GM12878 (cell line): ENCODE data around the gene MTFR2. TPM values are rescaled to one million over a fixed set of nuclear protein-coding genes. Genes with fewer than 3 reads are reported as not detected.

Experiments used
- CBX3 ChIP-seq: fragments of 200-600 bp; sonication (generic); IDR thresholded peaks from 2 replicates; pipeline ENCODE4 v1.6.1; 2016; ENCODE audit warnings: low read depth, borderline replicate concordance
- CEBPZ ChIP-seq: fragments of 150-350 bp; IDR thresholded peaks from 2 replicates; pipeline ENCODE4 v1.6.1; 2016; ENCODE audit warnings: low read depth, low read length
- CREM ChIP-seq: IDR thresholded peaks from 2 replicates; pipeline ENCODE4 v1.6.1; 2014; ENCODE audit warnings: antibody characterized with exemption, low read depth
- FOXM1 ChIP-seq: IDR thresholded peaks from 2 replicates; pipeline ENCODE4 v1.6.1; 2012; ENCODE audit warnings: low read depth, mild to moderate bottlenecking, inconsistent platforms, low read length, moderate library complexity
- HDAC2 ChIP-seq: fragments of 200-600 bp; sonication (generic); IDR thresholded peaks from 2 replicates; pipeline ENCODE4 v1.6.1; 2017
- KDM1A ChIP-seq: fragments of 200-600 bp; sonication (generic); IDR thresholded peaks from 2 replicates; pipeline ENCODE4 v1.6.1; 2016; ENCODE audit warnings: borderline replicate concordance
- MLLT1 ChIP-seq: fragments of 450-650 bp; IDR thresholded peaks from 2 replicates; pipeline ENCODE4 v1.6.1; 2016; ENCODE audit warnings: mild to moderate bottlenecking
- PML ChIP-seq: IDR thresholded peaks from 2 replicates; pipeline ENCODE4 v1.6.1; 2012; ENCODE audit warnings: low read length, inconsistent platforms
- POLR2A ChIP-seq: IDR thresholded peaks from 2 replicates; pipeline ENCODE4 v1.6.1; 2011; ENCODE audit warnings: low read depth, mild to moderate bottlenecking, low read length
- POU2F2 ChIP-seq: IDR thresholded peaks from 3 replicates; pipeline ENCODE4 v1.6.1; 2011; ENCODE audit warnings: low read depth, mild to moderate bottlenecking, low read length, borderline replicate concordance
- RUNX3 ChIP-seq: IDR thresholded peaks from 2 replicates; pipeline ENCODE4 v1.6.1; 2012; ENCODE audit warnings: low read length, inconsistent platforms
- SREBF1 ChIP-seq: IDR thresholded peaks from 2 replicates; pipeline ENCODE4 v1.6.1; 2012; ENCODE audit warnings: mild to moderate bottlenecking, low read length
- TCF7 ChIP-seq: IDR thresholded peaks from 2 replicates; pipeline ENCODE4 v1.6.1; 2014; ENCODE audit warnings: antibody characterized with exemption, borderline replicate concordance
- YY1 ChIP-seq: IDR thresholded peaks from 2 replicates; pipeline ENCODE4 v1.6.1; 2011; ENCODE audit warnings: low read depth, mild to moderate bottlenecking, low read length
- ZBED1 ChIP-seq: IDR thresholded peaks from 2 replicates; pipeline ENCODE4 v1.6.1; 2016; ENCODE audit warnings: borderline replicate concordance
- polyA plus RNA-seq, 11 experiments: library from polyadenylated mRNA; depleted of rRNA in 4 of 11; unstranded in 6 of 11; stranded (reverse) in 5 of 11; fragments of >200 nt; fragmentation: Nextera tagmentation in 4 of 11; fragmentation: Illumina TruSeq in 1 of 11; extraction: Ambion mirVana in 4 of 11; extraction: Trizol in 1 of 11; gene quantifications; 1 replicate in 1 of 11; 2 replicates in 10 of 11; pipeline versions ENCODE4 v1.2.1 to v1.2.3, GENCODE V29; 2011 to 2016; ENCODE audit warnings: inconsistent platforms in 2 of 11, missing spikeins in 2 of 11, low read depth in 1 of 11
- total RNA-seq, 4 experiments: library from RNA; depleted of rRNA in 3 of 4; stranded (reverse); fragments of >200 nt in 3 of 4; fragmentation: Illumina TruSeq in 1 of 4; extraction: Trizol in 1 of 4; gene quantifications; 2 replicates each; pipeline versions ENCODE4 v1.2.1 to v1.2.3, GENCODE V29; 2013 to 2021
- TF ChIP-seq, protein P1 (sequence below): IDR thresholded peaks from 2 replicates; pipeline ENCODE4 v1.6.1; 2012; ENCODE audit warnings: mild to moderate bottlenecking, low read depth, low read length
- TF ChIP-seq, protein P2 (sequence below): fragments of 450-650 bp; IDR thresholded peaks from 2 replicates; pipeline ENCODE4 v1.6.1; 2017; ENCODE audit warnings: mild to moderate bottlenecking
- TF ChIP-seq, protein P3 (sequence below): fragments of 450-650 bp; IDR thresholded peaks from 2 replicates; pipeline ENCODE4 v1.6.1; 2014; ENCODE audit warnings: mild to moderate bottlenecking

Gene MTFR2
- total and polyA plus RNA-seq, 10 of the 15 experiments (the other 5 are each of a cell fraction or from before 2014, with no cell fraction given) = 7.3 to 33.5 (median 25.3) TPM

DNA sequence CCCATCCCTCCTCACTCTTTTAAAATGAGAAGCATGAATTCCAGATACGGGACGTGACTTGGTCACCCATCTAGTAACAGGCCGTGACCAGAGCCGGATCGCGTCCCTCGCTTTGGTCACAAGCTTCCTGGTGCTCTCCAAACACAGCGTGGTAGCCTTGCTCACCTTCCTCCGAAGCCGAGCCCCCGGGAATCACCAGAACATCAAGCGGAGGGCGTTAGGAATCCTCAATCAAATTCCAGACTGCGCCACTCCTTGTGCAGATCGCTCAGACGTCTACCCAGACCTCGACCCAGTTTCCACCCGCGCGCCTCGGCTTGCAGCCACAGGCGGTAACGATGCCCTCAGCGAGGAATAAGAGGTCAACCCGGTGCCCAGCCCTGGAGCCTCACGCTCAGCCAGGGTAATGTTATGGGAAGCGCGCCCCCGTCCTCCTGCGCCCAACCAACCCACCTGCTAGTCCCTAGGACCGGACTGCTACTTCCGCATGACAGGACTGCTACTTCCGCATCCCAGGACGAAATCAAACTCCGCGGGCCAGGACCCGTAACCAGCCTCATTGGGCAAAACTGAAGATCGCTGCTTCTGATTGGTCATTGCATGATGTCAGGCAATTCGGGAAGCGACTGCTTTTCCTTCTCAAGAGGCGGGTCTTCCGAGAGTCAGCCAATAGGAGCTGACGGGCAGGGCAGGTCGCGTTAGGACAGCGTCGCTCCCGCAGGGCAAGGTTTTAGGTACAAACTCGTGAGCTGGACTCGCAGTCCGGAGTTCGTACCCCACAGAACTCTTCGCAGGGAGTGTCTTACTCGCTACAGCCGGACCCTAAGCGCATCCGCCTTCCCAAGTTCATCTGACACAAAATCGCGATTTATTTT, at the start of gene MTFR2 (continued):
- TF ChIP-seq, protein P1, sequence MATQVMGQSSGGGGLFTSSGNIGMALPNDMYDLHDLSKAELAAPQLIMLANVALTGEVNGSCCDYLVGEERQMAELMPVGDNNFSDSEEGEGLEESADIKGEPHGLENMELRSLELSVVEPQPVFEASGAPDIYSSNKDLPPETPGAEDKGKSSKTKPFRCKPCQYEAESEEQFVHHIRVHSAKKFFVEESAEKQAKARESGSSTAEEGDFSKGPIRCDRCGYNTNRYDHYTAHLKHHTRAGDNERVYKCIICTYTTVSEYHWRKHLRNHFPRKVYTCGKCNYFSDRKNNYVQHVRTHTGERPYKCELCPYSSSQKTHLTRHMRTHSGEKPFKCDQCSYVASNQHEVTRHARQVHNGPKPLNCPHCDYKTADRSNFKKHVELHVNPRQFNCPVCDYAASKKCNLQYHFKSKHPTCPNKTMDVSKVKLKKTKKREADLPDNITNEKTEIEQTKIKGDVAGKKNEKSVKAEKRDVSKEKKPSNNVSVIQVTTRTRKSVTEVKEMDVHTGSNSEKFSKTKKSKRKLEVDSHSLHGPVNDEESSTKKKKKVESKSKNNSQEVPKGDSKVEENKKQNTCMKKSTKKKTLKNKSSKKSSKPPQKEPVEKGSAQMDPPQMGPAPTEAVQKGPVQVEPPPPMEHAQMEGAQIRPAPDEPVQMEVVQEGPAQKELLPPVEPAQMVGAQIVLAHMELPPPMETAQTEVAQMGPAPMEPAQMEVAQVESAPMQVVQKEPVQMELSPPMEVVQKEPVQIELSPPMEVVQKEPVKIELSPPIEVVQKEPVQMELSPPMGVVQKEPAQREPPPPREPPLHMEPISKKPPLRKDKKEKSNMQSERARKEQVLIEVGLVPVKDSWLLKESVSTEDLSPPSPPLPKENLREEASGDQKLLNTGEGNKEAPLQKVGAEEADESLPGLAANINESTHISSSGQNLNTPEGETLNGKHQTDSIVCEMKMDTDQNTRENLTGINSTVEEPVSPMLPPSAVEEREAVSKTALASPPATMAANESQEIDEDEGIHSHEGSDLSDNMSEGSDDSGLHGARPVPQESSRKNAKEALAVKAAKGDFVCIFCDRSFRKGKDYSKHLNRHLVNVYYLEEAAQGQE = no peak
- TF ChIP-seq KDM1A (no peak), CEBPZ (peak; percentile 42; the same call in 1 of the 2 replicates), PML (peak; percentile 79), MLLT1 (peak; percentile 100), RUNX3 (peak; percentile 38), CREM (peak; percentile 95), FOXM1 (peak; percentile 91), ZBED1 (peak; percentile 80; the same call in 1 of the 2 replicates), TCF7 (no peak), SREBF1 (no peak; the same call in 1 of the 2 replicates), YY1 (peak; percentile 15; the same call in 1 of the 2 replicates), HDAC2 (peak; percentile 89), POLR2A (peak; percentile 90), POU2F2 (peak; percentile 67; the same call in 2 of the 3 replicates), CBX3 (no peak)
- TF ChIP-seq, protein P2, sequence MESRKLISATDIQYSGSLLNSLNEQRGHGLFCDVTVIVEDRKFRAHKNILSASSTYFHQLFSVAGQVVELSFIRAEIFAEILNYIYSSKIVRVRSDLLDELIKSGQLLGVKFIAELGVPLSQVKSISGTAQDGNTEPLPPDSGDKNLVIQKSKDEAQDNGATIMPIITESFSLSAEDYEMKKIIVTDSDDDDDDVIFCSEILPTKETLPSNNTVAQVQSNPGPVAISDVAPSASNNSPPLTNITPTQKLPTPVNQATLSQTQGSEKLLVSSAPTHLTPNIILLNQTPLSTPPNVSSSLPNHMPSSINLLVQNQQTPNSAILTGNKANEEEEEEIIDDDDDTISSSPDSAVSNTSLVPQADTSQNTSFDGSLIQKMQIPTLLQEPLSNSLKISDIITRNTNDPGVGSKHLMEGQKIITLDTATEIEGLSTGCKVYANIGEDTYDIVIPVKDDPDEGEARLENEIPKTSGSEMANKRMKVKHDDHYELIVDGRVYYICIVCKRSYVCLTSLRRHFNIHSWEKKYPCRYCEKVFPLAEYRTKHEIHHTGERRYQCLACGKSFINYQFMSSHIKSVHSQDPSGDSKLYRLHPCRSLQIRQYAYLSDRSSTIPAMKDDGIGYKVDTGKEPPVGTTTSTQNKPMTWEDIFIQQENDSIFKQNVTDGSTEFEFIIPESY = no peak
- TF ChIP-seq, protein P3, sequence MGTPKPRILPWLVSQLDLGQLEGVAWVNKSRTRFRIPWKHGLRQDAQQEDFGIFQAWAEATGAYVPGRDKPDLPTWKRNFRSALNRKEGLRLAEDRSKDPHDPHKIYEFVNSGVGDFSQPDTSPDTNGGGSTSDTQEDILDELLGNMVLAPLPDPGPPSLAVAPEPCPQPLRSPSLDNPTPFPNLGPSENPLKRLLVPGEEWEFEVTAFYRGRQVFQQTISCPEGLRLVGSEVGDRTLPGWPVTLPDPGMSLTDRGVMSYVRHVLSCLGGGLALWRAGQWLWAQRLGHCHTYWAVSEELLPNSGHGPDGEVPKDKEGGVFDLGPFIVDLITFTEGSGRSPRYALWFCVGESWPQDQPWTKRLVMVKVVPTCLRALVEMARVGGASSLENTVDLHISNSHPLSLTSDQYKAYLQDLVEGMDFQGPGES = peak; percentile 93
